Measurements from ENCODE around the gene CPA5.
"Not testable (repeated sequence)": the region's sequence is repeated elsewhere in the genome, so short reads cannot be mapped to it uniquely, and the experiment has no call there.

CPA5 gene

GRCh38 chr7:130314305-130314704, 30.3 kb upstream of the CPA5 start:
- no peak overlapping the region for H3K27ac Mint-ChIP-seq
- H3K27me3 Mint-ChIP-seq, result peaks cover 0 to 8% of the 10 kb centered on the region in 2 donors
- no peak overlapping the region for H3K4me3 Mint-ChIP-seq
- DNase-seq, result no peak
- H3K9me3 Mint-ChIP-seq, result peaks cover 0 to 2% of the 10 kb centered on the region in 2 donors
- no peaks in the 10 kb centered on the region for H3K4me1 Mint-ChIP-seq
- no peaks in the 10 kb centered on the region for H3K36me3 Mint-ChIP-seq
- ATAC-seq (replicated peaks), result no peak

GRCh38 chr7:130319541-130319940, 25.1 kb upstream of the CPA5 start:
- no peak for DNase-seq
- H3K36me3 Mint-ChIP-seq, result no peaks in the 10 kb centered on the region
- H3K27ac Mint-ChIP-seq, result no peak overlapping the region
- H3K27me3 Mint-ChIP-seq, result peaks cover 0 to 8% of the 10 kb centered on the region in 2 donors
- no peaks in the 10 kb centered on the region for H3K4me1 Mint-ChIP-seq
- no peak overlapping the region for H3K4me3 Mint-ChIP-seq
- H3K9me3 Mint-ChIP-seq, result peaks cover 0 to 3% of the 10 kb centered on the region in 2 donors
- no peak for ATAC-seq (replicated peaks)

- H3K9me3 Mint-ChIP-seq; H3K4me3 Mint-ChIP-seq; DNase-seq; ATAC-seq (replicated peaks); H3K4me1 Mint-ChIP-seq; H3K36me3 Mint-ChIP-seq; H3K27ac Mint-ChIP-seq: not testable (repeated sequence)
- peaks cover 0 to 11% of the 10 kb centered on the region in 2 donors for H3K27me3 Mint-ChIP-seq
Observed at GRCh38 chr7:130321542-130322229, 22.9 kb upstream of the CPA5 start.

GRCh38 chr7:130322615-130323014, 22.0 kb upstream of the CPA5 start:
- Mint-ChIP-seq H3K36me3 (no peaks in the 10 kb centered on the region), H3K9me3 (peaks cover 0 to 3% of the 10 kb centered on the region in 2 donors), H3K4me3 (no peak overlapping the region), H3K27me3 (peaks cover 0 to 9% of the 10 kb centered on the region in 2 donors), H3K4me1 (no peaks in the 10 kb centered on the region), H3K27ac (no peak overlapping the region)
- no peak for DNase-seq
- ATAC-seq (replicated peaks), result no peak

GRCh38 chr7:130324306-130324943, 20.2 kb upstream of the CPA5 start:
- DNase-seq (no peak), ATAC-seq (replicated peaks) (no peak)
- H3K9me3 Mint-ChIP-seq, result peaks cover 0 to 3% of the 10 kb centered on the region in 2 donors
- no peaks in the 10 kb centered on the region for H3K36me3 Mint-ChIP-seq
- H3K27me3 Mint-ChIP-seq, result peaks cover 0 to 3% of the 10 kb centered on the region in 2 donors
- H3K4me3 Mint-ChIP-seq, result no peak overlapping the region
- H3K4me1 Mint-ChIP-seq, result no peaks in the 10 kb centered on the region
- H3K27ac Mint-ChIP-seq, result no peak overlapping the region

GRCh38 chr7:130329681-130330080, 14.9 kb upstream of the CPA5 start:
- Mint-ChIP-seq H3K4me1 (no peaks in the 10 kb centered on the region), H3K27ac (no peak overlapping the region), H3K27me3 (peaks cover 0 to 3% of the 10 kb centered on the region in 2 donors), H3K9me3 (no peaks in the 10 kb centered on the region), H3K36me3 (no peaks in the 10 kb centered on the region), H3K4me3 (no peak overlapping the region)
- ATAC-seq (replicated peaks) (no peak), DNase-seq (no peak)

- no peak overlapping the region for H3K27ac Mint-ChIP-seq
- H3K4me1 Mint-ChIP-seq, result no peaks in the 10 kb centered on the region
- no peak for ATAC-seq (replicated peaks)
- no peak overlapping the region for H3K4me3 Mint-ChIP-seq
- DNase-seq, result no peak
- H3K9me3 Mint-ChIP-seq, result no peaks in the 10 kb centered on the region
- H3K27me3 Mint-ChIP-seq, result peaks cover 0 to 3% of the 10 kb centered on the region in 2 donors
- no peaks in the 10 kb centered on the region for H3K36me3 Mint-ChIP-seq
Observed at GRCh38 chr7:130332259-130333053, 12.2 kb upstream of the CPA5 start.

GRCh38 chr7:130333832-130334231, 10.8 kb upstream of the CPA5 start:
- ATAC-seq (replicated peaks) (no peak), DNase-seq (no peak)
- Mint-ChIP-seq H3K9me3 (no peaks in the 10 kb centered on the region), H3K4me3 (no peak overlapping the region), H3K36me3 (no peaks in the 10 kb centered on the region), H3K27me3 (peaks cover 0 to 3% of the 10 kb centered on the region in 2 donors), H3K4me1 (no peaks in the 10 kb centered on the region), H3K27ac (no peak overlapping the region)

GRCh38 chr7:130334274-130334673, 10.3 kb upstream of the CPA5 start:
- Mint-ChIP-seq H3K36me3 (no peaks in the 10 kb centered on the region), H3K27ac (no peak overlapping the region), H3K4me1 (no peaks in the 10 kb centered on the region), H3K9me3 (no peaks in the 10 kb centered on the region), H3K4me3 (no peak overlapping the region), H3K27me3 (peaks cover 0 to 3% of the 10 kb centered on the region in 2 donors)
- ATAC-seq (replicated peaks) (no peak), DNase-seq (no peak)

GRCh38 chr7:130337410-130337971, 7.1 kb upstream of the CPA5 start:
- DNase-seq (no peak), ATAC-seq (replicated peaks) (no peak)
- peaks cover 0 to 5% of the 10 kb centered on the region in 2 donors for H3K27me3 Mint-ChIP-seq
- no peak overlapping the region for H3K27ac Mint-ChIP-seq
- H3K4me3 Mint-ChIP-seq, result no peak overlapping the region
- no peaks in the 10 kb centered on the region for H3K36me3 Mint-ChIP-seq
- H3K4me1 Mint-ChIP-seq, result no peaks in the 10 kb centered on the region
- no peaks in the 10 kb centered on the region for H3K9me3 Mint-ChIP-seq

- Mint-ChIP-seq H3K4me3 (no peak overlapping the region), H3K36me3 (no peaks in the 10 kb centered on the region), H3K27me3 (peaks cover 0 to 7% of the 10 kb centered on the region in 2 donors), H3K4me1 (no peaks in the 10 kb centered on the region), H3K27ac (no peak overlapping the region), H3K9me3 (no peaks in the 10 kb centered on the region)
- DNase-seq (no peak), ATAC-seq (replicated peaks) (no peak)
Observed at GRCh38 chr7:130338233-130338632, 6.4 kb upstream of the CPA5 start.

- DNase-seq (no peak), ATAC-seq (replicated peaks) (no peak)
- Mint-ChIP-seq H3K4me1 (no peaks in the 10 kb centered on the region), H3K27ac (no peak overlapping the region), H3K36me3 (no peaks in the 10 kb centered on the region), H3K27me3 (peaks cover 0 to 9% of the 10 kb centered on the region in 2 donors), H3K4me3 (no peak overlapping the region), H3K9me3 (no peaks in the 10 kb centered on the region)
Observed at GRCh38 chr7:130341882-130342281, 2.7 kb upstream of the CPA5 start.

GRCh38 chr7:130342701-130343380, 1.8 kb upstream of the CPA5 start:
- H3K9me3 Mint-ChIP-seq, result no peaks in the 10 kb centered on the region
- peaks cover 8 to 15% of the 10 kb centered on the region in 2 donors for H3K27me3 Mint-ChIP-seq
- no peaks in the 10 kb centered on the region for H3K4me1 Mint-ChIP-seq
- H3K4me3 Mint-ChIP-seq, result no peak overlapping the region
- DNase-seq (no peak), ATAC-seq (replicated peaks) (no peak)
- H3K36me3 Mint-ChIP-seq, result no peaks in the 10 kb centered on the region
- H3K27ac Mint-ChIP-seq, result no peak overlapping the region

- Mint-ChIP-seq H3K27me3 (peaks cover 10 to 24% of the 10 kb centered on the region in 2 donors), H3K9me3 (no peaks in the 10 kb centered on the region), H3K4me1 (no peaks in the 10 kb centered on the region), H3K4me3 (no peak overlapping the region), H3K27ac (no peak overlapping the region), H3K36me3 (no peaks in the 10 kb centered on the region)
- ATAC-seq (replicated peaks) (no peak), DNase-seq (no peak)
Observed at GRCh38 chr7:130345136-130345535, 520 bp downstream of the CPA5 start.

All from stimulated activated naive B cell treated with anti-CD40 and anti-IgM and Interleukin-4, amounts not matched to agents 10 μg/mL and 1 μg/mL and 100 μg/mL, for 72 hours (primary cell).